ENCODE measurements around the gene OR1L1.

OR1L1 gene

GRCh38 chr9:122661416-122661815, at the start of gene OR1L1:
OR1L1 (plus strand) TSS chr9:122661716; CDS start chr9:122661716, 0 bp downstream.
- no peak for DNase-seq (ENCODE audit: low read depth)

- DNase-seq (ENCODE audit: low read depth), result no peak
Measured at GRCh38 chr9:122614362-122614761, 47.2 kb upstream of the OR1L1 start, which contains the start of gene OR1Q1. OR1Q1 (plus strand) TSS chr9:122614738; CDS start chr9:122614738, 0 bp downstream.

GRCh38 chr9:122619996-122620395, 41.5 kb upstream of the OR1L1 start:
- DNase-seq (ENCODE audit: low read depth), result no peak

GRCh38 chr9:122642226-122642625, 19.3 kb upstream of the OR1L1 start:
- DNase-seq (ENCODE audit: low read depth), result no peak

- no peak for DNase-seq (ENCODE audit: low read depth)
Measured at GRCh38 chr9:122656378-122656777, 5.1 kb upstream of the OR1L1 start.

- no peak for DNase-seq (ENCODE audit: low read depth)
Measured at GRCh38 chr9:122657527-122657926, 4.0 kb upstream of the OR1L1 start, which contains the start of gene OR1B1. OR1B1 (minus strand) TSS chr9:122657627.

GRCh38 chr9:122672481-122672880, 11.0 kb downstream of the OR1L1 start:
- DNase-seq (ENCODE audit: low read depth), result no peak

- DNase-seq (ENCODE audit: low read depth), result no peak
Measured at GRCh38 chr9:122684851-122685250, 23.3 kb downstream of the OR1L1 start.

GRCh38 chr9:122695696-122696095, 34.2 kb downstream of the OR1L1 start:
- DNase-seq (ENCODE audit: low read depth), result no peak

All from T-helper 22 cell (primary cell).